CD4-positive, alpha-beta T cell treated with Interleukin-15 for 4 hours (primary cell): ENCODE measurements around the gene TMEM63C.
A peak's percentile ranks its signal among the peaks of the same experiment; 100 is the strongest.
"Not testable (repeated sequence)": the region's sequence is repeated elsewhere in the genome, so short reads cannot be mapped to it uniquely, and the experiment has no call there.

Source experiments
- DNase-seq: peaks from one replicate; pipeline ENCODE4 v3.0.0-alpha.2; 2020; ENCODE audit warnings: low spot score

The TMEM63C gene

GRCh38 chr14:77276295-77276935, 94.8 kb downstream of the TMEM63C start:
- DNase-seq, result no peak

- DNase-seq, result no peak
Observed at GRCh38 chr14:77276959-77277358, 95.4 kb downstream of the TMEM63C start.

GRCh38 chr14:77278461-77279230, 97.0 kb downstream of the TMEM63C start:
- no peak for DNase-seq

GRCh38 chr14:77279719-77280118, 98.1 kb downstream of the TMEM63C start:
- DNase-seq, result no peak

GRCh38 chr14:77280921-77281320, 99.3 kb downstream of the TMEM63C start:
- not testable (repeated sequence) for DNase-seq

GRCh38 chr14:77281852-77282410, 100.3 kb downstream of the TMEM63C start:
- no peak for DNase-seq

GRCh38 chr14:77284066-77284465, 102.5 kb downstream of the TMEM63C start:
- DNase-seq, result no peak

- no peak for DNase-seq
Observed at GRCh38 chr14:77284466-77284865, 102.9 kb downstream of the TMEM63C start.

- no peak for DNase-seq
Observed at GRCh38 chr14:77286576-77286975, 105.0 kb downstream of the TMEM63C start.

GRCh38 chr14:77290705-77291104, 109.1 kb downstream of the TMEM63C start:
- DNase-seq, result no peak

GRCh38 chr14:77296155-77296554, 114.6 kb downstream of the TMEM63C start:
- DNase-seq, result no peak

- DNase-seq, result no peak
Observed at GRCh38 chr14:77296906-77297305, 115.3 kb downstream of the TMEM63C start.

- DNase-seq, result no peak
Observed at GRCh38 chr14:77299771-77300170, 118.2 kb downstream of the TMEM63C start.

GRCh38 chr14:77301103-77301502, 119.5 kb downstream of the TMEM63C start:
- DNase-seq, result peak; percentile 31

GRCh38 chr14:77302926-77303325, 121.3 kb downstream of the TMEM63C start:
- peak; percentile 18 for DNase-seq

GRCh38 chr14:77303417-77304156, 122.0 kb downstream of the TMEM63C start:
- DNase-seq, result peak; percentile 23

- no peak for DNase-seq
Observed at GRCh38 chr14:77305696-77306095, 124.1 kb downstream of the TMEM63C start.

- no peak for DNase-seq
Observed at GRCh38 chr14:77306416-77306815, 124.8 kb downstream of the TMEM63C start.

- DNase-seq, result no peak
Observed at GRCh38 chr14:77306851-77307496, 125.4 kb downstream of the TMEM63C start.
